ENCODE measurements around the gene PDZK1IP1. TPM values are rescaled to one million over a fixed set of nuclear protein-coding genes. Genes with fewer than 3 reads are reported as not detected.
"Not testable (repeated sequence)": the region's sequence is repeated elsewhere in the genome, so short reads cannot be mapped to it uniquely, and the experiment has no call there.

The PDZK1IP1 gene
- total RNA-seq, 2 donors from 2014 or later: not detected

- Histone ChIP-seq H3K4me3 (ENCODE audit: low read length) (no peak overlapping the region), H3K27ac (ENCODE audit: low read depth, low read length) (no peak overlapping the region), H3K4me1 (ENCODE audit: control insufficient read depth, insufficient read depth, low read length) (no peaks in the 10 kb centered on the region), H3K36me3 (ENCODE audit: control insufficient read depth, insufficient read depth, low read length) (no peaks in the 10 kb centered on the region), H3K9me3 (ENCODE audit: control insufficient read depth, low read length) (peaks cover 16% of the 10 kb centered on the region), H3K9ac (ENCODE audit: extremely low read depth, low read length, poor library complexity, severe bottlenecking) (no peak overlapping the region), H3K27me3 (ENCODE audit: control insufficient read depth, insufficient read depth, low read length, poor library complexity, severe bottlenecking) (no peaks in the 10 kb centered on the region)
- H3K9me3 Mint-ChIP-seq: peaks cover 38% of the 10 kb centered on the region
- no peak for TF ChIP-seq CTCF (conservative IDR thresholded peaks at IDR 0.05)
- H3K27me3 Mint-ChIP-seq (ENCODE audit: insufficient read depth): peaks cover 32% of the 10 kb centered on the region
- H3K36me3 Mint-ChIP-seq (ENCODE audit: low read depth): peaks cover 10% of the 10 kb centered on the region
- H3K4me1 Mint-ChIP-seq: no peaks in the 10 kb centered on the region
- H3K4me3 Mint-ChIP-seq: no peak overlapping the region
- H3K27ac Mint-ChIP-seq: no peak overlapping the region
- no peak for DNase-seq
Measured at GRCh38 chr1:47164552-47164951, 25.3 kb downstream of the PDZK1IP1 start.

GRCh38 chr1:47161298-47162040 is 28.4 kb downstream of the PDZK1IP1 start:
- Histone ChIP-seq H3K27me3 (ENCODE audit: control insufficient read depth, insufficient read depth, low read length, poor library complexity, severe bottlenecking) (no peaks in the 10 kb centered on the region), H3K27ac (ENCODE audit: low read depth, low read length) (no peak overlapping the region), H3K9me3 (ENCODE audit: control insufficient read depth, low read length) (peaks cover 14% of the 10 kb centered on the region), H3K4me1 (ENCODE audit: control insufficient read depth, insufficient read depth, low read length) (no peaks in the 10 kb centered on the region), H3K36me3 (ENCODE audit: control insufficient read depth, insufficient read depth, low read length) (no peaks in the 10 kb centered on the region), H3K9ac (ENCODE audit: extremely low read depth, low read length, poor library complexity, severe bottlenecking) (no peak overlapping the region), H3K4me3 (ENCODE audit: low read length) (no peak overlapping the region)
- TF ChIP-seq CTCF (conservative IDR thresholded peaks at IDR 0.05): no peak
- peaks cover 24% of the 10 kb centered on the region for H3K9me3 Mint-ChIP-seq
- H3K27me3 Mint-ChIP-seq (ENCODE audit: insufficient read depth): peaks cover 28% of the 10 kb centered on the region
- H3K27ac Mint-ChIP-seq: no peak overlapping the region
- H3K36me3 Mint-ChIP-seq (ENCODE audit: low read depth): peaks cover 4% of the 10 kb centered on the region
- no peak overlapping the region for H3K4me3 Mint-ChIP-seq
- DNase-seq: no peak
- H3K4me1 Mint-ChIP-seq: no peaks in the 10 kb centered on the region
- 86 to 95% methylated on average over 5 of the region's 5 CpGs for WGBS, 2 experiments (ENCODE audit: insufficient coverage in 1 of 2, insufficient read length in 1 of 2)

- Histone ChIP-seq H3K27ac (ENCODE audit: low read depth, low read length) (no peak overlapping the region), H3K36me3 (ENCODE audit: control insufficient read depth, insufficient read depth, low read length) (no peaks in the 10 kb centered on the region), H3K27me3 (ENCODE audit: control insufficient read depth, insufficient read depth, low read length, poor library complexity, severe bottlenecking) (no peaks in the 10 kb centered on the region), H3K4me3 (ENCODE audit: low read length) (no peak overlapping the region), H3K4me1 (ENCODE audit: control insufficient read depth, insufficient read depth, low read length) (no peaks in the 10 kb centered on the region), H3K9ac (ENCODE audit: extremely low read depth, low read length, poor library complexity, severe bottlenecking) (no peak overlapping the region), H3K9me3 (ENCODE audit: control insufficient read depth, low read length) (peaks cover 11% of the 10 kb centered on the region)
- no peak for DNase-seq
- H3K4me1 Mint-ChIP-seq: no peaks in the 10 kb centered on the region
- H3K9me3 Mint-ChIP-seq: peaks cover 18% of the 10 kb centered on the region
- peaks cover 3% of the 10 kb centered on the region for H3K36me3 Mint-ChIP-seq (ENCODE audit: low read depth)
- H3K27ac Mint-ChIP-seq: no peak overlapping the region
- no peak overlapping the region for H3K4me3 Mint-ChIP-seq
- peaks cover 33% of the 10 kb centered on the region for H3K27me3 Mint-ChIP-seq (ENCODE audit: insufficient read depth)
- no peak for TF ChIP-seq CTCF (conservative IDR thresholded peaks at IDR 0.05)
Measured at GRCh38 chr1:47160716-47161115, 29.1 kb downstream of the PDZK1IP1 start.

- H3K9me3 ChIP-seq (ENCODE audit: control insufficient read depth, low read length); H3K27me3 ChIP-seq (ENCODE audit: control insufficient read depth, insufficient read depth, low read length, poor library complexity, severe bottlenecking); H3K4me1 Mint-ChIP-seq; H3K36me3 ChIP-seq (ENCODE audit: control insufficient read depth, insufficient read depth, low read length); H3K27ac ChIP-seq (ENCODE audit: low read depth, low read length); H3K4me3 Mint-ChIP-seq; H3K4me3 ChIP-seq (ENCODE audit: low read length); H3K4me1 ChIP-seq (ENCODE audit: control insufficient read depth, insufficient read depth, low read length); H3K27ac Mint-ChIP-seq; H3K9ac ChIP-seq (ENCODE audit: extremely low read depth, low read length, poor library complexity, severe bottlenecking); DNase-seq; H3K9me3 Mint-ChIP-seq; H3K36me3 Mint-ChIP-seq (ENCODE audit: low read depth): not testable (repeated sequence)
- 100% methylated on average over 2 of the region's 3 CpGs; no CpG with 5 or more reads in 1 of the 2 experiments for WGBS, 2 experiments (ENCODE audit: insufficient coverage in 1 of 2, insufficient read length in 1 of 2)
- H3K27me3 Mint-ChIP-seq (ENCODE audit: insufficient read depth): peaks cover 39% of the 10 kb centered on the region
Measured at GRCh38 chr1:47157957-47158356, 31.9 kb downstream of the PDZK1IP1 start.

GRCh38 chr1:47156457-47156856 is 33.4 kb downstream of the PDZK1IP1 start:
- not testable (repeated sequence) for H3K36me3 ChIP-seq (ENCODE audit: control insufficient read depth, insufficient read depth, low read length); H3K4me1 ChIP-seq (ENCODE audit: control insufficient read depth, insufficient read depth, low read length); H3K9ac ChIP-seq (ENCODE audit: extremely low read depth, low read length, poor library complexity, severe bottlenecking); H3K4me3 Mint-ChIP-seq; H3K27ac ChIP-seq (ENCODE audit: low read depth, low read length); H3K27me3 ChIP-seq (ENCODE audit: control insufficient read depth, insufficient read depth, low read length, poor library complexity, severe bottlenecking); DNase-seq; H3K9me3 ChIP-seq (ENCODE audit: control insufficient read depth, low read length); H3K4me1 Mint-ChIP-seq; H3K9me3 Mint-ChIP-seq; H3K27ac Mint-ChIP-seq; H3K4me3 ChIP-seq (ENCODE audit: low read length); H3K36me3 Mint-ChIP-seq (ENCODE audit: low read depth)
- peaks cover 32% of the 10 kb centered on the region for H3K27me3 Mint-ChIP-seq (ENCODE audit: insufficient read depth)
